DMS153 treated with DMSO at 0.1 percent for 48 hours (cell line): ENCODE measurements around the gene BRF1.

Source experiments
- DNase-seq: peaks from one replicate; lab custom pipeline; 2025; ENCODE audit not compliant: unreplicated experiment; lab: John Stamatoyannopoulos, UW

Gene BRF1

GRCh38 chr14:105161964-105162668 is 138.7 kb downstream of the BRF1 start:
- DNase-seq, result no peak

GRCh38 chr14:105161309-105161708 is 139.5 kb downstream of the BRF1 start:
- DNase-seq, result peak; percentile 38

- no peak for DNase-seq
Measured at GRCh38 chr14:105160776-105161175, 140.0 kb downstream of the BRF1 start.

GRCh38 chr14:105159344-105159743 is 141.5 kb downstream of the BRF1 start:
- DNase-seq, result no peak
